Fibroblast of villous mesenchyme (primary cell): Measurements from ENCODE around the gene NR0B2. TPM values are rescaled to one million over a fixed set of nuclear protein-coding genes. Genes with fewer than 3 reads are reported as not detected.

Experiments used
- DNase-seq: peaks from one replicate; pipeline ENCODE4 v3.0.0-alpha.2; 2010; ENCODE audit warnings: low read depth
- H3K4me3 ChIP-seq: 2 replicates; pipeline ENCODE4 v1.5.1; 2011; ENCODE audit warnings: low read depth, mild to moderate bottlenecking, low read length
- CTCF ChIP-seq: IDR thresholded peaks from 2 replicates; pipeline ENCODE4 v1.5.1; 2012; ENCODE audit warnings: low read depth, mild to moderate bottlenecking, low read length; ENCODE audit not compliant: insufficient read depth
- total RNA-seq: library from RNA; depleted of rRNA; stranded (reverse); fragments of >200 nt; gene quantifications from 2 replicates; pipeline ENCODE4 v1.2.3, GENCODE V29; 2012

Gene NR0B2
- not detected in 2 replicates for total RNA-seq

GRCh38 chr1:26913754-26914619, at the start of gene NR0B2:
NR0B2 (minus strand) TSS chr1:26913975; CDS start chr1:26913940, 35 bp downstream.
- DNase-seq: no peak
- no peak for TF ChIP-seq CTCF
- no peak within 1 kb of the TSS for H3K4me3 ChIP-seq

- TF ChIP-seq CTCF: no peak
- peak; percentile 97 for DNase-seq
- H3K4me3 ChIP-seq: no peak overlapping the region
These were observed 48.1 kb upstream of the NR0B2 start for GRCh38 chr1:26961826-26962225.

GRCh38 chr1:26960625-26960966, 46.8 kb upstream of the NR0B2 start:
- DNase-seq: no peak
- H3K4me3 ChIP-seq: peak overlapping the region; percentile 52
- TF ChIP-seq CTCF: no peak

- no peak for DNase-seq
- no peak for TF ChIP-seq CTCF
- H3K4me3 ChIP-seq: peak within 1 kb of the TSS; percentile 52
These were observed 46.2 kb upstream of the NR0B2 start, which contains the start of gene KDF1 for GRCh38 chr1:26959722-26960624. KDF1 (minus strand) TSS chr1:26960468; CDS start chr1:26952380, 8,088 bp downstream.

- no peak for TF ChIP-seq CTCF
- no peak for DNase-seq
- no peak overlapping the region for H3K4me3 ChIP-seq
These were observed 45.5 kb upstream of the NR0B2 start for GRCh38 chr1:26959270-26959669.

- no peak overlapping the region for H3K4me3 ChIP-seq
- TF ChIP-seq CTCF: no peak
- DNase-seq: no peak
These were observed 43.5 kb upstream of the NR0B2 start for GRCh38 chr1:26957306-26957705.
